HepG2 (cell line): ENCODE data around the gene DHRS4L2. TPM values are rescaled to one million over a fixed set of nuclear protein-coding genes. Genes with fewer than 3 reads are reported as not detected.
"Not testable (repeated sequence)": the region's sequence is repeated elsewhere in the genome, so short reads cannot be mapped to it uniquely, and the experiment has no call there.

ENCODE experiments used
- ATAC-seq: fragments of 200-7000 bp; cut with Tn5 transposase; 3 replicates; pipeline ENCODE4 v1.9.1; 2020; ENCODE audit warnings: mild to moderate bottlenecking, moderate library complexity
- BruUV-seq: library from RNA; stranded (reverse); fragments of 400-500 nt; replicated peaks from 2 replicates; lab custom pipeline; 2021; lab: Mats Ljungman, UMichigan
- CTCF ChIA-PET: fragments of 300-600 bp; formaldehyde crosslinking; extraction: SDS; loops from one replicate; lab custom pipeline; 2021; ENCODE audit warnings: low total read pairs, inconsistent platforms, low intra/inter-chr PET ratio; lab: Yijun Ruan, JAX
- POLR2A ChIA-PET: fragments of 350-600 bp; sonication (Branson Sonifier 250); formaldehyde crosslinking; loops from one replicate; lab custom pipeline; 2020; ENCODE audit warnings: antibody characterized with exemption, inconsistent platforms; lab: Yijun Ruan, JAX
- DNase-seq: peaks from one replicate; pipeline ENCODE4 v3.0.0-alpha.2; 2015; ENCODE audit warnings: low spot score
- FAIRE-seq: peaks from 3 replicates; lab custom pipeline; 2011; peaks lifted over from hg19 to GRCh38; lab: Jason Lieb, UNC
- H2AFZ ChIP-seq: one replicate; pipeline ENCODE4 v1.6.1; 2011; ENCODE audit warnings: low read length, inconsistent platforms
- H3K27ac ChIP-seq: fragments of 300-600 bp; 3 replicates; pipeline ENCODE4 v1.8.0; 2011; ENCODE audit warnings: mixed run types, mild to moderate bottlenecking, mixed read lengths, low read length, inconsistent platforms; ENCODE audit not compliant: insufficient read depth; ENCODE audit errors: extremely low read length
- H3K27me3 ChIP-seq, 2 experiments: fragments of 200-600 bp in 1 of 2; 2 replicates in 1 of 2; 3 replicates in 1 of 2; pipeline versions ENCODE4 v1.6.0 to v1.8.0; 2011; ENCODE audit warnings: low read length in 2 of 2, mild to moderate bottlenecking in 2 of 2, moderate library complexity in 2 of 2, inconsistent platforms in 1 of 2; ENCODE audit not compliant: insufficient read depth in 2 of 2, control insufficient read depth in 1 of 2
- H3K36me3 ChIP-seq, 2 experiments: fragments of 200-600 bp in 1 of 2; replicated peaks in 1 of 2; 2 replicates in 1 of 2; 3 replicates in 1 of 2; pipeline versions ENCODE4 v1.5.1 to v1.8.0; 2011; ENCODE audit warnings: low read length in 2 of 2, inconsistent platforms in 1 of 2; ENCODE audit not compliant: insufficient read depth in 2 of 2, control insufficient read depth in 1 of 2
- H3K4me1 ChIP-seq: 2 replicates; pipeline ENCODE4 v1.5.1; 2012; ENCODE audit warnings: low read length, inconsistent platforms; ENCODE audit not compliant: insufficient read depth
- H3K4me2 ChIP-seq: 2 replicates; pipeline ENCODE4 v1.6.0; 2011; ENCODE audit warnings: low read depth, low read length, inconsistent platforms
- H3K4me3 ChIP-seq, 3 experiments: fragments of 200-600 bp in 1 of 3; sonication (generic), shearing (Covaris generic) in 1 of 3; replicated peaks in 1 of 3; 2 replicates each; pipeline ENCODE4 v1.5.1; 2011 to 2016; ENCODE audit warnings: low read length in 3 of 3, inconsistent platforms in 2 of 3, low read depth in 2 of 3, mild to moderate bottlenecking in 2 of 3, control low read depth in 1 of 3, mixed read lengths in 1 of 3; ENCODE audit not compliant: insufficient read depth in 1 of 3
- H3K79me2 ChIP-seq: one replicate; pipeline ENCODE4 v1.6.1; 2011; ENCODE audit warnings: low read length, inconsistent platforms; ENCODE audit not compliant: insufficient read depth
- H3K9ac ChIP-seq: 2 replicates; pipeline ENCODE4 v1.6.0; 2011; ENCODE audit warnings: mild to moderate bottlenecking, low read depth, low read length, inconsistent platforms; ENCODE audit not compliant: insufficient read depth
- H3K9me3 ChIP-seq: 2 replicates; pipeline ENCODE4 v1.5.1; 2012; ENCODE audit warnings: mild to moderate bottlenecking, low read length
- H4K20me1 ChIP-seq: 2 replicates; pipeline ENCODE4 v1.6.0; 2011; ENCODE audit warnings: inconsistent platforms, mild to moderate bottlenecking, low read length, moderate library complexity; ENCODE audit not compliant: insufficient read depth
- ARID5B ChIP-seq: IDR thresholded peaks from 2 replicates; pipeline ENCODE4 v1.4.0; 2020; ENCODE audit warnings: mild to moderate bottlenecking, missing genetic modification reagents
- ASH2L ChIP-seq: fragments of 300-600, 200-600 bp; sonication (generic); IDR thresholded peaks from 2 replicates; pipeline ENCODE4 v1.7.0; 2017; ENCODE audit warnings: low read depth, mild to moderate bottlenecking, moderate library complexity, mixed read lengths, low read length; ENCODE audit not compliant: insufficient read length
- CBX5 ChIP-seq: sonication (generic); formaldehyde crosslinking; IDR thresholded peaks from 2 replicates; pipeline ENCODE4 v1.4.0; 2020; ENCODE audit warnings: missing genetic modification reagents, borderline replicate concordance
- E2F5 ChIP-seq: sonication (generic); formaldehyde crosslinking; conservative IDR thresholded peaks from 2 replicates; pipeline ENCODE4 v1.4.0; 2020; ENCODE audit warnings: missing genetic modification reagents
- FOXA1 ChIP-seq, 2 experiments: fragments of 450-650 bp in 1 of 2; sonication (generic) in 1 of 2; formaldehyde crosslinking in 1 of 2; IDR thresholded peaks; 2 replicates each; pipeline versions ENCODE4 v1.4.0 to v1.6.1; 2016 to 2020; ENCODE audit warnings: missing genetic modification reagents in 1 of 2
- GATAD1 ChIP-seq: IDR thresholded peaks from 2 replicates; pipeline ENCODE4 v1.6.1; 2016; ENCODE audit warnings: missing genetic modification reagents, missing compliant biosample characterization
- KAT7 ChIP-seq: IDR thresholded peaks from 2 replicates; pipeline ENCODE4 v1.6.1; 2018; ENCODE audit warnings: borderline replicate concordance, missing compliant biosample characterization
- KAT8 ChIP-seq: IDR thresholded peaks from 2 replicates; pipeline ENCODE4 v1.6.1; 2016; ENCODE audit warnings: missing genetic modification reagents, missing compliant biosample characterization
- PHF5A ChIP-seq: IDR thresholded peaks from one replicate; pipeline ENCODE4 v1.6.1; 2018; ENCODE audit warnings: low read depth, missing genetic modification reagents; ENCODE audit not compliant: unreplicated experiment
- PHF8 ChIP-seq: sonication (generic); formaldehyde crosslinking; IDR thresholded peaks from 2 replicates; pipeline ENCODE4 v1.5.0; 2020; ENCODE audit warnings: missing genetic modification reagents
- RXRA ChIP-seq: sonication (generic); formaldehyde crosslinking; IDR thresholded peaks from 2 replicates; pipeline ENCODE4 v1.5.1; 2020; ENCODE audit warnings: missing genetic modification reagents
- SALL1 ChIP-seq: sonication (generic); formaldehyde crosslinking; IDR thresholded peaks from 2 replicates; pipeline ENCODE4 v1.8.0; 2022; ENCODE audit warnings: mild to moderate bottlenecking, missing genetic modification reagents
- SKI ChIP-seq: fragments of 450-650 bp; IDR thresholded peaks from one replicate; pipeline ENCODE4 v1.6.1; 2018; ENCODE audit warnings: mild to moderate bottlenecking; ENCODE audit not compliant: partially characterized antibody
- TAF1 ChIP-seq: sonication (generic); formaldehyde crosslinking; IDR thresholded peaks from 2 replicates; pipeline ENCODE4 v1.4.0; 2020; ENCODE audit warnings: missing genetic modification reagents
- ZFY ChIP-seq: sonication (generic); formaldehyde crosslinking; IDR thresholded peaks from 2 replicates; pipeline ENCODE4 v1.4.0; 2020; ENCODE audit warnings: missing genetic modification reagents
- ZGPAT ChIP-seq: IDR thresholded peaks from 2 replicates; pipeline ENCODE4 v1.6.1; 2016; ENCODE audit warnings: mild to moderate bottlenecking
- ZNF768 ChIP-seq: sonication (generic); formaldehyde crosslinking; IDR thresholded peaks from 2 replicates; pipeline ENCODE4 v1.4.0; 2020; ENCODE audit warnings: missing genetic modification reagents
- WGBS: methylation state at CpG from one replicate; pipeline ENCODE4 v1.1.6; 2017; ENCODE audit warnings: low lambda C conversion rate; 5-methylcytosine and 5-hydroxymethylcytosine counted together
- in situ Hi-C: cut with HindIII; loops from 2 replicates; pipeline ENCODE4 v1.10.0; 2017; ENCODE audit warnings: low pct_unique_long_range_greater_than_20kb; ENCODE audit not compliant: extremely low pct_ligation_motif_present
- intact Hi-C: fragments of 100-400 bp; cut with micrococcal nuclease; formaldehyde crosslinking; loops from one replicate; pipeline ENCODE4 v1.10.0; 2022; ENCODE audit not compliant: unreplicated experiment
- polyA plus RNA-seq, 8 experiments: library from polyadenylated mRNA; depleted of rRNA in 3 of 8; stranded (reverse) in 7 of 8; unstranded in 1 of 8; fragments of >200 nt; fragmentation: Illumina TruSeq in 4 of 8; extraction: Trizol in 4 of 8; gene quantifications; 2 replicates each; pipeline versions ENCODE4 v1.2.1 to v1.2.3, GENCODE V29; 2011 to 2016; ENCODE audit warnings: low read depth in 4 of 8, missing spikeins in 1 of 8, mixed read lengths in 1 of 8; ENCODE audit not compliant: insufficient read depth in 1 of 8
- total RNA-seq, 5 experiments: library from RNA; depleted of rRNA; stranded (reverse); fragments of >200 nt; fragmentation: Illumina TruSeq; extraction: Trizol; gene quantifications; 2 replicates each; pipeline ENCODE4 v1.2.3, GENCODE V29; 2016; ENCODE audit warnings: low read depth in 1 of 5

The DHRS4L2 gene
- total and polyA plus RNA-seq, 2 of the 13 experiments (the other 11 are each of a cell fraction or from before 2014, with no cell fraction given) = 24.7 to 38.2 TPM

GRCh38 chr14:24006817-24007652 is 18.3 kb downstream of the DHRS4L2 start:
- BruUV-seq; H2AFZ ChIP-seq; H3K36me3 ChIP-seq; H3K79me2 ChIP-seq; intact Hi-C loops; H3K9me3 ChIP-seq; H3K27me3 ChIP-seq; CTCF ChIA-PET; H4K20me1 ChIP-seq; TF ChIP-seq FOXA1 (IDR thresholded peaks at IDR 0.05): not testable (repeated sequence)
- peak; percentile 33 for DNase-seq
- Histone ChIP-seq H3K4me3 (peak overlapping the region; percentile 59 to 75 (median 72); a peak in 5 of 6 replicates), H3K27ac (peak overlapping the region; percentile 61), H3K4me2 (peak overlapping the region; percentile 90), H3K9ac (peak overlapping the region; percentile 68), H3K4me1 (peaks cover 37% of the 10 kb centered on the region)
- WGBS = 4% methylated on average over 23 of the region's 62 CpGs
- in situ Hi-C loops = loop anchor here (5.0 kb wide), 1 partner anchor 45 kb away; the partner anchor contains the start of gene CARMIL3
- peak; percentile 92 for ATAC-seq
- POLR2A ChIA-PET = interaction anchor here (0.6 to 2.9 kb wide), 5 partner anchors 87 to 206 kb away, joined by 3 to 9 read pairs (median 6); partner anchors contain the start of genes CHMP4A, DCAF11, NRL and PCK2
- FAIRE-seq = peak; percentile 56
- TF ChIP-seq CBX5 (CRISPR knock-in tag) (peak; percentile 39; the same call in 1 of the 2 replicates), FOXA1 (CRISPR knock-in tag; IDR thresholded peaks at IDR 0.05) (peak; percentile 65), SKI (peak; percentile 31), GATAD1 (CRISPR knock-in tag) (0 out of 2 replicates have a peak, but pooled peaks have one; percentile 17), ARID5B (CRISPR knock-in tag) (peak; percentile 30), ZNF768 (CRISPR knock-in tag) (peak; percentile 44; the same call in 1 of the 2 replicates), PHF5A (CRISPR knock-in tag) (peak; percentile 40), ASH2L (peak; percentile 24), ZGPAT (CRISPR knock-in tag) (peak; percentile 32; the same call in 1 of the 2 replicates), TAF1 (peak; percentile 54; the same call in 1 of the 2 replicates), ZFY (CRISPR knock-in tag) (peak; percentile 75), E2F5 (peak; percentile 64), PHF8 (CRISPR knock-in tag) (peak; percentile 54), SALL1 (CRISPR knock-in tag) (0 out of 2 replicates have a peak, but pooled peaks have one; percentile 27), RXRA (peak; percentile 72; the same call in 1 of the 2 replicates), KAT7 (CRISPR knock-in tag) (peak; percentile 50; the same call in 1 of the 2 replicates), KAT8 (CRISPR knock-in tag) (peak; percentile 25; the same call in 1 of the 2 replicates)
